Measurements from ENCODE around the gene SAPCD2. TPM values are rescaled to one million over a fixed set of nuclear protein-coding genes. Genes with fewer than 3 reads are reported as not detected.

SAPCD2 gene
- total and polyA plus RNA-seq, 9 of the 15 experiments (the other 6 are each of a cell fraction or from before 2014, with no cell fraction given), result 3.4 to 91.8 (median 18.8) TPM

GRCh38 chr9:137086531-137087408 lies 16.4 kb upstream of the SAPCD2 start, which contains the start of gene MAN1B1 (continued):
- TF ChIP-seq, protein P1, sequence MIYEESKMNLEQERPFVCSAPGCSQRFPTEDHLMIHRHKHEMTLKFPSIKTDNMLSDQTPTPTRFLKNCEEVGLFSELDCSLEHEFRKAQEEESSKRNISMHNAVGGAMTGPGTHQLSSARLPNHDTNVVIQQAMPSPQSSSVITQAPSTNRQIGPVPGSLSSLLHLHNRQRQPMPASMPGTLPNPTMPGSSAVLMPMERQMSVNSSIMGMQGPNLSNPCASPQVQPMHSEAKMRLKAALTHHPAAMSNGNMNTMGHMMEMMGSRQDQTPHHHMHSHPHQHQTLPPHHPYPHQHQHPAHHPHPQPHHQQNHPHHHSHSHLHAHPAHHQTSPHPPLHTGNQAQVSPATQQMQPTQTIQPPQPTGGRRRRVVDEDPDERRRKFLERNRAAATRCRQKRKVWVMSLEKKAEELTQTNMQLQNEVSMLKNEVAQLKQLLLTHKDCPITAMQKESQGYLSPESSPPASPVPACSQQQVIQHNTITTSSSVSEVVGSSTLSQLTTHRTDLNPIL (CRISPR knock-in tag; IDR thresholded peaks at IDR 0.05), result no peak
- TF ChIP-seq RFX5 (IDR thresholded peaks at IDR 0.05; ENCODE audit: low read depth, low read length) (no peak), SIN3A (IDR thresholded peaks at IDR 0.05; ENCODE audit: borderline replicate concordance in 2 of 2, control insufficient read depth in 1 of 2, low read depth in 2 of 2, low read length in 2 of 2) (peak; percentile 29 to 89; a peak in 3 of 4 replicates), HMGN3 (IDR thresholded peaks at IDR 0.05; ENCODE audit: borderline replicate concordance, extremely low read depth, insufficient read length, low read depth, low read length) (peak; percentile 88), RBM22 (IDR thresholded peaks at IDR 0.05; ENCODE audit: low read depth, low read length, poor library complexity, severe bottlenecking) (peak; percentile 27), KAT2B (IDR thresholded peaks at IDR 0.05; ENCODE audit: low read depth, low read length) (no peak), MECOM (CRISPR knock-in tag; IDR thresholded peaks at IDR 0.05) (no peak), POLR2AphosphoS2 (IDR thresholded peaks at IDR 0.05; ENCODE audit: low read length) (no peak), ATF7 (IDR thresholded peaks at IDR 0.05) (peak; percentile 83), ZFP1 (CRISPR knock-in tag; IDR thresholded peaks at IDR 0.05) (no peak)
- TF ChIP-seq, protein P2, sequence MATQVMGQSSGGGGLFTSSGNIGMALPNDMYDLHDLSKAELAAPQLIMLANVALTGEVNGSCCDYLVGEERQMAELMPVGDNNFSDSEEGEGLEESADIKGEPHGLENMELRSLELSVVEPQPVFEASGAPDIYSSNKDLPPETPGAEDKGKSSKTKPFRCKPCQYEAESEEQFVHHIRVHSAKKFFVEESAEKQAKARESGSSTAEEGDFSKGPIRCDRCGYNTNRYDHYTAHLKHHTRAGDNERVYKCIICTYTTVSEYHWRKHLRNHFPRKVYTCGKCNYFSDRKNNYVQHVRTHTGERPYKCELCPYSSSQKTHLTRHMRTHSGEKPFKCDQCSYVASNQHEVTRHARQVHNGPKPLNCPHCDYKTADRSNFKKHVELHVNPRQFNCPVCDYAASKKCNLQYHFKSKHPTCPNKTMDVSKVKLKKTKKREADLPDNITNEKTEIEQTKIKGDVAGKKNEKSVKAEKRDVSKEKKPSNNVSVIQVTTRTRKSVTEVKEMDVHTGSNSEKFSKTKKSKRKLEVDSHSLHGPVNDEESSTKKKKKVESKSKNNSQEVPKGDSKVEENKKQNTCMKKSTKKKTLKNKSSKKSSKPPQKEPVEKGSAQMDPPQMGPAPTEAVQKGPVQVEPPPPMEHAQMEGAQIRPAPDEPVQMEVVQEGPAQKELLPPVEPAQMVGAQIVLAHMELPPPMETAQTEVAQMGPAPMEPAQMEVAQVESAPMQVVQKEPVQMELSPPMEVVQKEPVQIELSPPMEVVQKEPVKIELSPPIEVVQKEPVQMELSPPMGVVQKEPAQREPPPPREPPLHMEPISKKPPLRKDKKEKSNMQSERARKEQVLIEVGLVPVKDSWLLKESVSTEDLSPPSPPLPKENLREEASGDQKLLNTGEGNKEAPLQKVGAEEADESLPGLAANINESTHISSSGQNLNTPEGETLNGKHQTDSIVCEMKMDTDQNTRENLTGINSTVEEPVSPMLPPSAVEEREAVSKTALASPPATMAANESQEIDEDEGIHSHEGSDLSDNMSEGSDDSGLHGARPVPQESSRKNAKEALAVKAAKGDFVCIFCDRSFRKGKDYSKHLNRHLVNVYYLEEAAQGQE (IDR thresholded peaks at IDR 0.05; ENCODE audit: borderline replicate concordance), result no peak
- TF ChIP-seq, protein P2 (CRISPR knock-in tag; IDR thresholded peaks at IDR 0.05; ENCODE audit: low read depth), result no peak
- TF ChIP-seq, protein P3, sequence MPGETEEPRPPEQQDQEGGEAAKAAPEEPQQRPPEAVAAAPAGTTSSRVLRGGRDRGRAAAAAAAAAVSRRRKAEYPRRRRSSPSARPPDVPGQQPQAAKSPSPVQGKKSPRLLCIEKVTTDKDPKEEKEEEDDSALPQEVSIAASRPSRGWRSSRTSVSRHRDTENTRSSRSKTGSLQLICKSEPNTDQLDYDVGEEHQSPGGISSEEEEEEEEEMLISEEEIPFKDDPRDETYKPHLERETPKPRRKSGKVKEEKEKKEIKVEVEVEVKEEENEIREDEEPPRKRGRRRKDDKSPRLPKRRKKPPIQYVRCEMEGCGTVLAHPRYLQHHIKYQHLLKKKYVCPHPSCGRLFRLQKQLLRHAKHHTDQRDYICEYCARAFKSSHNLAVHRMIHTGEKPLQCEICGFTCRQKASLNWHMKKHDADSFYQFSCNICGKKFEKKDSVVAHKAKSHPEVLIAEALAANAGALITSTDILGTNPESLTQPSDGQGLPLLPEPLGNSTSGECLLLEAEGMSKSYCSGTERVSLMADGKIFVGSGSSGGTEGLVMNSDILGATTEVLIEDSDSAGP (CRISPR knock-in tag; IDR thresholded peaks at IDR 0.05), result no peak
- TF ChIP-seq, protein P4, sequence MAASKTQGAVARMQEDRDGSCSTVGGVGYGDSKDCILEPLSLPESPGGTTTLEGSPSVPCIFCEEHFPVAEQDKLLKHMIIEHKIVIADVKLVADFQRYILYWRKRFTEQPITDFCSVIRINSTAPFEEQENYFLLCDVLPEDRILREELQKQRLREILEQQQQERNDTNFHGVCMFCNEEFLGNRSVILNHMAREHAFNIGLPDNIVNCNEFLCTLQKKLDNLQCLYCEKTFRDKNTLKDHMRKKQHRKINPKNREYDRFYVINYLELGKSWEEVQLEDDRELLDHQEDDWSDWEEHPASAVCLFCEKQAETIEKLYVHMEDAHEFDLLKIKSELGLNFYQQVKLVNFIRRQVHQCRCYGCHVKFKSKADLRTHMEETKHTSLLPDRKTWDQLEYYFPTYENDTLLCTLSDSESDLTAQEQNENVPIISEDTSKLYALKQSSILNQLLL (CRISPR knock-in tag; IDR thresholded peaks at IDR 0.05; ENCODE audit: borderline replicate concordance), result no peak

All from K562 (cell line).